ENCODE results near the gene NKAIN2.
"Not testable (repeated sequence)": the region's sequence is repeated elsewhere in the genome, so short reads cannot be mapped to it uniquely, and the experiment has no call there.

Gene NKAIN2

GRCh38 chr6:123913863-123914262 lies 110.2 kb downstream of the NKAIN2 start:
- Histone ChIP-seq H3K79me2 (ENCODE audit: insufficient read depth, low read length) (no peaks in the 10 kb centered on the region), H3F3A (ENCODE audit: insufficient read depth) (no peaks in the 10 kb centered on the region), H3K4me2 (ENCODE audit: low read depth, low read length, poor library complexity, severe bottlenecking) (no peak overlapping the region), H3K27ac (ENCODE audit: low read depth, low read length) (no peak overlapping the region), H3K9ac (ENCODE audit: low read length) (no peak overlapping the region), H3K36me3 (ENCODE audit: low read length) (no peaks in the 10 kb centered on the region), H3K9me3 (ENCODE audit: insufficient read depth, low read length) (no peaks in the 10 kb centered on the region), H2AFZ (ENCODE audit: low read depth, low read length, severe bottlenecking) (no peak overlapping the region), H4K20me1 (ENCODE audit: low read depth, low read length) (no peaks in the 10 kb centered on the region), H3K27me3 (ENCODE audit: low read length) (no peaks in the 10 kb centered on the region), H3K4me3 (ENCODE audit: insufficient read depth, low read length, poor library complexity, severe bottlenecking) (no peak overlapping the region), H3K9me2 (replicated peaks; ENCODE audit: insufficient read depth, low read length) (no peaks in the 10 kb centered on the region)
- TF ChIP-seq EZH2phosphoT487 (conservative IDR thresholded peaks at IDR 0.05; ENCODE audit: low read length): no peak
- TF ChIP-seq CTCF (IDR thresholded peaks at IDR 0.05; ENCODE audit: insufficient read depth, low read length, poor library complexity, severe bottlenecking): no peak

- not testable (repeated sequence) for H3K9ac ChIP-seq (ENCODE audit: low read length)
These were observed 119.7 kb downstream of the NKAIN2 start for GRCh38 chr6:123923379-123923778.

GRCh38 chr6:123925350-123925749 lies 121.7 kb downstream of the NKAIN2 start:
- Histone ChIP-seq H3K9me2 (replicated peaks; ENCODE audit: insufficient read depth, low read length) (no peaks in the 10 kb centered on the region), H3K36me3 (ENCODE audit: low read length) (no peaks in the 10 kb centered on the region), H3K9me3 (ENCODE audit: insufficient read depth, low read length) (no peaks in the 10 kb centered on the region), H3K79me2 (ENCODE audit: insufficient read depth, low read length) (no peaks in the 10 kb centered on the region), H3K4me3 (ENCODE audit: insufficient read depth, low read length, poor library complexity, severe bottlenecking) (no peak overlapping the region), H3K9ac (ENCODE audit: low read length) (no peak overlapping the region), H3F3A (ENCODE audit: insufficient read depth) (no peaks in the 10 kb centered on the region), H2AFZ (ENCODE audit: low read depth, low read length, severe bottlenecking) (no peak overlapping the region), H4K20me1 (ENCODE audit: low read depth, low read length) (no peaks in the 10 kb centered on the region), H3K4me2 (ENCODE audit: low read depth, low read length, poor library complexity, severe bottlenecking) (no peak overlapping the region), H3K27ac (ENCODE audit: low read depth, low read length) (no peak overlapping the region), H3K27me3 (ENCODE audit: low read length) (no peaks in the 10 kb centered on the region)
- TF ChIP-seq EZH2phosphoT487 (conservative IDR thresholded peaks at IDR 0.05; ENCODE audit: low read length) (no peak), CTCF (IDR thresholded peaks at IDR 0.05; ENCODE audit: insufficient read depth, low read length, poor library complexity, severe bottlenecking) (no peak)

More at GRCh38 chr6:123923379-123923778, 119.7 kb downstream of the NKAIN2 start:
- H3K4me3 ChIP-seq (ENCODE audit: insufficient read depth, low read length, poor library complexity, severe bottlenecking); H3K9me2 ChIP-seq (replicated peaks; ENCODE audit: insufficient read depth, low read length); H4K20me1 ChIP-seq (ENCODE audit: low read depth, low read length); H3K27ac ChIP-seq (ENCODE audit: low read depth, low read length); H3K79me2 ChIP-seq (ENCODE audit: insufficient read depth, low read length); H3K4me2 ChIP-seq (ENCODE audit: low read depth, low read length, poor library complexity, severe bottlenecking); H3F3A ChIP-seq (ENCODE audit: insufficient read depth); H3K36me3 ChIP-seq (ENCODE audit: low read length); H3K9me3 ChIP-seq (ENCODE audit: insufficient read depth, low read length); H2AFZ ChIP-seq (ENCODE audit: low read depth, low read length, severe bottlenecking); H3K27me3 ChIP-seq (ENCODE audit: low read length): not testable (repeated sequence)

- Histone ChIP-seq H3K9ac (ENCODE audit: low read length) (no peak overlapping the region), H3K27ac (ENCODE audit: low read depth, low read length) (no peak overlapping the region), H4K20me1 (ENCODE audit: low read depth, low read length) (no peaks in the 10 kb centered on the region)
These were observed 122.3 kb downstream of the NKAIN2 start for GRCh38 chr6:123925842-123926399.

More at GRCh38 chr6:123925842-123926399, 122.3 kb downstream of the NKAIN2 start:
- Histone ChIP-seq H3K4me3 (ENCODE audit: insufficient read depth, low read length, poor library complexity, severe bottlenecking) (no peak overlapping the region), H3K36me3 (ENCODE audit: low read length) (no peaks in the 10 kb centered on the region), H3K9me2 (replicated peaks; ENCODE audit: insufficient read depth, low read length) (no peaks in the 10 kb centered on the region), H3K79me2 (ENCODE audit: insufficient read depth, low read length) (no peaks in the 10 kb centered on the region), H3F3A (ENCODE audit: insufficient read depth) (no peaks in the 10 kb centered on the region), H3K4me2 (ENCODE audit: low read depth, low read length, poor library complexity, severe bottlenecking) (no peak overlapping the region), H3K27me3 (ENCODE audit: low read length) (no peaks in the 10 kb centered on the region), H3K9me3 (ENCODE audit: insufficient read depth, low read length) (no peaks in the 10 kb centered on the region), H2AFZ (ENCODE audit: low read depth, low read length, severe bottlenecking) (no peak overlapping the region)
- TF ChIP-seq EZH2phosphoT487 (conservative IDR thresholded peaks at IDR 0.05; ENCODE audit: low read length) (no peak), CTCF (IDR thresholded peaks at IDR 0.05; ENCODE audit: insufficient read depth, low read length, poor library complexity, severe bottlenecking) (no peak)
